Stimulated activated CD4-positive, alpha-beta T cell treated with anti-CD3 and anti-CD28 coated beads, Interleukin-4, amount 100 ng/mL, for 48 hours (primary cell): ENCODE results near the gene CPNE2.
A peak's percentile ranks its signal among the peaks of the same experiment; 100 is the strongest.
"Not testable (repeated sequence)": the region's sequence is repeated elsewhere in the genome, so short reads cannot be mapped to it uniquely, and the experiment has no call there.

Experiments used
- DNase-seq, 2 donors: peaks; one replicate each; pipeline ENCODE4 v3.0.0-alpha.2; 2020; ENCODE audit warnings: low read depth in 2 of 2

CPNE2 gene

DNA sequence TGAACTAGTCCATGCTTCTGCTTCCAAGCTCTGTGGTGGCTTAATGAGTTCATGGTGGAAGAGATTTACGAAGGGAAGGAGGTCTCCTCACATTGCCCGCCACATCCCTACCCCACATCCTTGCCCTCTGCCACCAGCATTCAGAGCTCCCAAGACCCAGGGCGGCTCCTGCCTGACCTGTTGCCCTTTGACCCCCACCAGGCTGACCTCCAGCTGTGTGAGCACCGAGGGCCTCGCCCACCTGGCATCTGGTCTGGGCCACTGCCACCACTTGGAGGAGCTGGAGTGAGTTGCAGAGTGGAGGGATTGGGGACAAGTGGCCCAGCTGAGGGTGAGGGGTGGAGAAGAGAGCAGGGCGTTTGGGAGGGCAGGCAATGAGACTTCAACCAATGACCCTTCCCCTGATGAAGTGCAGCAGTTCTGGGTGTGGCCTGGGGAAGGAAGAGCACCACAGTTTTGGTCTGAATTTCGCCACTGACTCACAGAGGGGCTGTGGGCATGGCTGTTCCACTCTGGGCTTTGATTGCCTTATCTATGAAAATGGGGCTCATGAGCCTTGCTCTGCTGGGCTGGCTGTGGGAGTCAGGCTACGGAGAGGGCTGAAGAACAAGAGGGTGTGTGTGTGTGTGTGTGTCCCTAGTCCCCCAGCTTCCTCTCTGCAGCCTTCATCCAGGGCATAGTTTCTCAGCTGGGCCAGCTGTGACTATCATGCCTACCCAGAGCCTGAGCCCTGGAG lies 22.6 kb upstream of the CPNE2 start:
- no peak for DNase-seq

GRCh38 chr16:57070424-57070823 lies 22.0 kb upstream of the CPNE2 start:
- no peak for DNase-seq

- DNase-seq = not testable (repeated sequence)
Observed at GRCh38 chr16:57071081-57071732, 21.2 kb upstream of the CPNE2 start.

DNA sequence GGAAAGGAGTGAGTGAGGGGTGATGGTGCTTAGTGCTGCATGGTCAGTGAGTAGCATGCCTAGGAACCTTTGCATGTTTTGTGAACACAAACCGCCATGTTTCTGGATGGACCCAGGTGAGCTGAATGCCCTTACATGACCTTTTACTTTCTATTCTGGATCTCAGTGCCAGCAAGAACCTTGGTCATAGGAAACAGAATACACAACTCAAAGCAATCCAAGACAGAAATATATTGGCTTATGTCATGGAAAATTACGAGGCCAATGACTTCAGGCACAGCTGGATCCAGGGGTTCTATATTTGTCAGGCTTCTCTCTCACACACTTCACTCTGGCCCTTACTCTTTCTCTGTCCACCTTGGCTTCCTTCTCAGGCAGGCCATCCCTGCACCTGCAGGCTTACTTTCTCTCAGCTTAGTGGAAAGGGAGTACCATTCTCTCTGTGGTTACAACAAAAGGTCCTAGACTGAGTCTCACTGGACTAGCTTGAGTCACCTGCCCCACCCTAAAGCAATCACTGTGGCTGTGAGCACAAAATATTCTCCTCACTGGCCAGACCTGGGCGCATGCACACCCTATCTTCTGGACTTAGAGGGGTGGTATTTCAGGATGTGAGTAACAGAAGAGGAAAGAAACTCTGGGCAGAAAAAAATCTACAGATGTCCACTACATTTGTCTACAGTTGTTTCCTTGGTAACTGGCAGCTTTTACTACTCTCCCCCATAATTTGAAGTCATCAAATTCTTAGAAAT lies 20.4 kb upstream of the CPNE2 start:
- no peak for DNase-seq

GRCh38 chr16:57072616-57073275 lies 19.6 kb upstream of the CPNE2 start:
- DNase-seq = no peak

DNA sequence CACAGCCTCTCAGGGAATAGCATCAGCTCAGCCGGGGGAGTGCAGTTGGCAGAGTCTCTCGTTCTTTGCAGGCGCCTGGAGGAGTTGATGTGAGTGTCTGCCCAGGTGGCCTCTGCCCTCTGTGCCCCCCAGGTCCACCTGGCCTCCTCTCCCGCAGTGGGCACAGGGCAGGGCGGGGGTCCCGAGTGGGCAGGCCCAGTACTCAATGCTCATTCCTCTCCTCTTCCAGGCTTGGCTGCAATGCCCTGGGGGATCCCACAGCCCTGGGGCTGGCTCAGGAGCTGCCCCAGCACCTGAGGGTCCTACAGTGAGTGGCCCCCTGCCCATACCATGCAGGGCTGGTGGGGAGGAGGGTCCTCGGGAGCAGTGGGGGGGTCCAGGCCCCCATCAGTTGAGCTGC lies 14.7 kb upstream of the CPNE2 start:
- no peak for DNase-seq

DNA sequence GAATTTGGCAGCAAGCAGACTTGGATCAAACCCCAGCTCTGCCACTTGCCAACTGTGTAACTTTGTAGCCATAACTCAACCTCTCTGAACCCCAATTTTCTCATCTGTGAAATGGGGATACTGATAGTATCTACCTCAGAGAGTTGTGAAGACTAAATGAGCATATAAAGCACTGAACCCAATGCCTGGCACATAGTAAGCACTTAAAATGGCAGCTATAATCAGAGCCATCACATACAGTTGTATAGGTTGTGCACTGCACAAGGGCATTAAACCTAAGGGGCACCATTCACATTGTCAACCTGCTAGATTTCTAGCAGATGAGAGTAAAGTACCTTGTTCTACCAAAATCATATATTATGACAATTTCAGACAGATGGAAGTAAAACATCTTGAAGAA lies 10.6 kb upstream of the CPNE2 start:
- no peak for DNase-seq

DNA sequence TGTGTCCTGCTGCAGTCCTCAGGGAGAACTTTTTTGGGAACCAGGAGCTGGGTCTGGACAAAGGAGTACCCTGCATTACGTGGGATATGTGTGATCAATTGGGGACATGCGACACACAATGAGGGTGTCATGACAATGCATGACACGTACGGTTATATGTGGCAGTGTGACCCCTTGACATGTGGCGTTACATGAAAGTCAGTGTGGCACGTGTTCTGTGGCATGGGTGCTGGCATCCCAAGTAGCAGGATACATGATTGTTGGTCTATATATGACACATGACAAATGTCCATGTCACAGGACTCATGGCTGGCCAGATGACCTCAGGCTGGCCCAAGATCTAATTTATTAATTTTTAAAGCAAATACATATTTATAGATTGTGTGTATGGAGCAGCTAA lies 9.7 kb upstream of the CPNE2 start:
- DNase-seq = no peak

GRCh38 chr16:57083485-57084126 lies 8.8 kb upstream of the CPNE2 start:
- no peak for DNase-seq

- peak; percentile 56 to 57 for DNase-seq
Observed at GRCh38 chr16:57084257-57084770, 8.1 kb upstream of the CPNE2 start.

DNA sequence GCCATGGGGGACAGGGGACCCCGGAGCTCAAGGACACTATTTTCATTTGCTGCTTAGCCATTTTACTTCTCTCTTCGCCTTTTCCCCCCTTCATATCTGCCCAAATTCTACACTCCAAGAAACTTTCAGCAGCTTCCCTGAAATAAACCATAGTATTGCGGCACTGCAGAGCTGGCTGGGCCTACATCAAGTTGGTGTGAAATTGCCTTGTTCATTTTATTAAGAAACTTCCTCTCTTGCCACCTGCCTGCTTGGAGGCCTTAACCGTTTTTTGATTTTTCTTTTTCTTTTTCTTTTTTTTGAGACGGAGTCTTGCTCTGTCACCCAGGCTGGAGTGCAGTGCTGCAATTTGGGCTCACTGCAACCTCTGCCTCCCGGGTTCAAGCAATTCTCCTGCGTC lies 7.4 kb upstream of the CPNE2 start:
- DNase-seq = no peak

- DNase-seq = no peak
Observed at GRCh38 chr16:57087003-57087402, 5.4 kb upstream of the CPNE2 start.

DNA sequence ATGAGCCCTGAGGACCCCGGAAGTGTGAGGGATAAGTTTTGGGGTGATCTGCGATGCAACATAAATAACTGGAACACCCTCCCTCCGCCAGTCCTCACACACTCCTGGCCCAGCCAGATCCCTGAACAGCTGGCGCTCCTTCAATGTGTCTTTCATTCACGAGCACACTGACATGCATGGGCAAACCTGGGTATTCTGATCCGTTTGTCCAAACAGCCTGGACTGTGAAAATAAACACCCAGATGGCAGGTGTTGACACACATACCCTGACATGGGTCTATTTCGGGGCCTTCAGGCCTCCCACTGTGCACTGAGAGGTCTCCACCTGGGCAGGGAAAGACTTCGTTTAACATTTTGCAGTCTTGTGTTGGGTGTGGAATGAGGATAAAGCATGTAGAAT lies 3.0 kb upstream of the CPNE2 start:
- DNase-seq = no peak

DNA sequence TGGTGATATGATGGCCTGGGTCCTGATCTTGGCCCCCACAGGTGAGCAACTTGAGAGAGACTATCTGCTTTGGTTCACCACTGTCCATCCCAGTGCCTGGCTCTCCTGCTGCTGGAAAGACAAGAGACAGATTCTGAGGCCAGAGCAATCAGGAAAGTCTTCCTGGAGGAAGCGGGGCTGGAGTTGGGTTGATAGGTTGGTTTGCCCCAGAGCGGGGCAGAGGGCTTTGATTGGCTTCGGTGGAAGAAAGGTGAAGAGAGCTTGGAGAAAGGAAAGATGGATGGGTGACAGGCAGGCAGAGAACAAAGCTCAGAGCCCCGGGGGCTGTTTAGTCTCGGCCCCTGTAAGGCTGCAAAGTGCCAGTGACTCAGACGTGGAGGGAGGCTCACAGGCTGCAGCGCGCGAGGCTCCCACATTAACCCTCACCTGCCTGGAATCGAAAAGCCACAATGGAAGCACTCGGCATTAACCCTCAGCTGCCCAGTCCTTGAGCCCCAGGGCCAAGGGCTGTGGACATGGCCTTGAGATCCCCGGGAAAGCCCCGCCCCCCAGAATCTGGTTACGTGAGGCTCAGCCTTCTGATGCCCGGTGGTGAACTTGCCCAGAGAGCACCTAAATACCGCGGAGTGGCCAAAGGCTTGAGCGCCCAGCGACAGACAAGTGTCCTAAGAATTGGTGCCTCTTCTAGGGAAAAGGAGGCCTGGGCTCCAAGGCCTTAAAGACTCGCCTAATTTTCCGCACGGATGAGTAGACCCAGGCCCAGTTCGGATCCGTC lies 996 bp upstream of the CPNE2 start:
- DNase-seq = no peak

DNA sequence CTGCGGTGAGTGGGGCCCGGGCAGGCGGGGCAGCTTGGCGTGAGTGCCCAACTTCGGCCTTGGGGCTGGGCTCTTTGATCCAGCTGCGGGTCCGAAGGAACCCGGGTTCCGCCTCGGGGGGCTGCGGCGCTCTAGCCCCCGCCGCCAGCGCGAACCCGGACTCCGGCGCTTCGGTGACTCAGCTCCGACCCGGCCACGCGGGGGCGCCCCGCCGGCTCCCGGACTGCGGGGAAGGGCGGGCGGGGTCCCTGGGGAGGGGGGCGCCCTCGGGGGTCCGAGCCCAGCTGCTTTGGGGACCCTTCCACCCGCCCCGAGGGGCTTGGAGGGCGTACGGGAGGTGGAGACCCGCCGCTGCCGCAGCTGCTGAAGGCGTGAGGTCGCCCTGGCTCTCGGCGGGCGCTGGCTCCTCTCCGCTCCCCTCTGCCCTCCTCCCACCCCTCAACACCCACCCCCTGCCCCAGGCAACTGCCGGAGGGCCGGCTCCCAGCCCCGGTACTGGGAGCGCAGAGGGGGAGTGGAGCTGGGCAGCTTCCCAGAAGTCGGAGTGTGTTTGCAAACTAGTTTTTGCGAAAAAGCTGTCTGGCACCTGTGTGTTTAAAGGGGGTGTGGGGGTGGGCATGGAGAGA lies 516 bp downstream of the CPNE2 start:
- DNase-seq = peak; percentile 23 to 36

DNA sequence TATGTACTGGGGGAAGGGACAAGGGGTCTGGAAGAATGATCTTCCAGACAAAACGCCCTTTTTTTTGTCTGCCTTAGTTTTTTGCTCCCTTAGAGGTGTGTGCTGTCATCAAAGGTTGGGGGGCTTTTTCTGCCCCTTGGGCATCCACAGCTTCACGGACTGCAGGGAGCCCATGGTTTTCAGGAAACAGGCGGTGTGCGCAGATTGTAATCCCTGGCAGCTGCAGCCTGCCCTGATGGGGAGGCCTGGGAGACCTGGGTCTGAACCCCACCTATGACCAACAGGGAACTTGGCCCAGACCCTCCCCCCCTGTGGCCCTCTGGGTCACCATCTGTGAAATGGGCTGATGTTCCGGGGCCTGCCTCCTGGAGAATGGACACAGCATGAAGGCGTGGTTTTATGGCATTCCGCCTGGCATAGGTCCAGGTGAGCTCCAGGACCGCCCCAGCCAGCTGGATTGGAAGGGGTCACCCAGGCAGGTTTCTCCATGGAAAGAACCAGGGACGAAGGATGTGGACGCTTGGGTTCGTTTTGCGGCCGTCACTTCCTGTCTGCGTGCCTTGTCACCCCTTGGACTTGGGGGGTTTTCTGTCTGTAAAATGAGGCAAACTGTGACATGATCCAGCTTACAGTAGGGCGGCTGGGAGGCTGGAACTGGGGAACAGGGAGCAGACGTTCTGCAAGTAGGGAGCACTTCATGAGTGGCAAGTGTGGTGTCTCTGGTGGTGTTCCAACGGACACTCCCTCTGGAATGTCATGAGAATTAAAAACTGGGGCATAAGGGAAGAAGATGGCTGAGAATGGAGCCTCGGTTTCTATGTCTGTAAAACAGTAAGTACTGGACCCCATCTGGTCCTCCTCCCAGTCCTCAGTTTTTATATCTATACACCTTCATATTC lies 1.5 kb downstream of the CPNE2 start:
- DNase-seq = no peak

- DNase-seq = no peak
Observed at GRCh38 chr16:57094911-57095310, 2.5 kb downstream of the CPNE2 start.

DNA sequence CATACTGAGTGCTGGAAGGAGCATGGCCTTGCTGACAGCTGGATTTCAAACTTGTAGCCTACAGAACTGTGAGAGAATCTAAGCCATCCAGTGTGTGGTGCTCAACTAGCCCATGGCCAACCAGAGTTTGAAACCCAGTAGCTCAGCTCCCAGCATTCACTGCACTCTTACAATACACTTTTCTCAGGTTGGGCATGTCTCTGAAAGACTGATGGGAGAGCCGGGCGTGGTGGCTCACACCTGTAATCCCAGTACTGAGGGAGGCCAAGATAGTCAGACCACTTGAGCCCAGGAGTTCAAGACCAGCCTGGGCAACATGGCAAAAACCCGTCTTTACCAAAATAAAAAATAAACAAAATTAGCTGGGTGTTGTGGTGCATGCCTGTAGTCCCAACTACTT lies 3.8 kb downstream of the CPNE2 start:
- no peak for DNase-seq

GRCh38 chr16:57096793-57097192 lies 4.4 kb downstream of the CPNE2 start:
- no peak for DNase-seq
